Thoracic aorta (tissue), 2 donors: ENCODE data around the gene MYCBP. TPM values are rescaled to one million over a fixed set of nuclear protein-coding genes. Genes with fewer than 3 reads are reported as not detected.

Experiments used
- ATAC-seq: fragments of 150-250 bp; one replicate; pipeline ENCODE4 v1.8.0; 2017; ENCODE audit warnings: low read depth; ENCODE audit not compliant: insufficient number of reproducible peaks, low FRiP score
- DNase-seq: peaks from one replicate; pipeline ENCODE4 v3.0.0-alpha.2; 2020; ENCODE audit warnings: low spot score
- H3K27ac ChIP-seq, 2 donors: fragments of 200-600 bp; sonication (generic); 1 replicate in 1 of 2; 2 replicates in 1 of 2; pipeline ENCODE4 v1.5.1; 2016; ENCODE audit warnings: mild to moderate bottlenecking in 2 of 2, moderate library complexity in 2 of 2
- H3K27me3 ChIP-seq: fragments of 200-600 bp; sonication (generic); replicated peaks from 2 replicates; pipeline ENCODE4 v1.6.0; 2016; ENCODE audit warnings: mild to moderate bottlenecking; ENCODE audit not compliant: insufficient read depth
- H3K36me3 ChIP-seq: fragments of 200-600 bp; sonication (generic); one replicate; pipeline ENCODE4 v1.5.1; 2016
- H3K4me1 ChIP-seq, 2 donors: fragments of 200-600 bp; sonication (generic); 1 replicate in 1 of 2; 2 replicates in 1 of 2; pipeline versions ENCODE4 v1.5.1 to v1.6.0; 2016; ENCODE audit warnings: low read depth in 2 of 2, mild to moderate bottlenecking in 1 of 2; ENCODE audit not compliant: control insufficient read depth in 1 of 2
- H3K4me3 ChIP-seq: fragments of 200-600 bp; sonication (generic); 2 replicates; pipeline ENCODE4 v1.5.1; 2016; ENCODE audit warnings: mild to moderate bottlenecking
- H3K9me3 ChIP-seq: fragments of 200-600 bp; sonication (generic); 2 replicates; pipeline ENCODE4 v1.5.1; 2016
- CTCF ChIP-seq: fragments of 200-600 bp; sonication (generic); IDR thresholded peaks from one replicate; pipeline ENCODE4 v1.5.1; 2019; ENCODE audit warnings: antibody characterized with exemption
- total RNA-seq, 2 donors: library from RNA; depleted of rRNA; stranded (reverse); fragments of >200 nt; gene quantifications; one replicate each; pipeline versions ENCODE4 v1.1.0 to v1.2.3, GENCODE V29; 2016

MYCBP gene
- total RNA-seq, 2 donors from 2014 or later = 5.1 to 7.5 TPM

GRCh38 chr1:38815903-38816627 is 57.1 kb downstream of the MYCBP start:
- Histone ChIP-seq H3K4me1 (peaks cover 6 to 12% of the 10 kb centered on the region in 2 donors), H3K27me3 (peaks cover 10% of the 10 kb centered on the region), H3K27ac (no peak overlapping the region), H3K4me3 (no peak overlapping the region), H3K9me3 (no peaks in the 10 kb centered on the region), H3K36me3 (no peaks in the 10 kb centered on the region)
- DNase-seq (no peak), ATAC-seq (no peak)
- TF ChIP-seq CTCF = no peak

GRCh38 chr1:38814984-38815464 is 58.1 kb downstream of the MYCBP start:
- H3K4me1 ChIP-seq = peaks cover 6 to 12% of the 10 kb centered on the region in 2 donors
- no peaks in the 10 kb centered on the region for H3K9me3 ChIP-seq

GRCh38 chr1:38814444-38814983 is 58.6 kb downstream of the MYCBP start:
- ATAC-seq (no peak), DNase-seq (no peak)
- Histone ChIP-seq H3K4me1 (peaks cover 6 to 12% of the 10 kb centered on the region in 2 donors), H3K4me3 (no peak overlapping the region), H3K36me3 (no peaks in the 10 kb centered on the region), H3K27ac (no peak overlapping the region), H3K9me3 (no peaks in the 10 kb centered on the region), H3K27me3 (peaks cover 10% of the 10 kb centered on the region)
- TF ChIP-seq CTCF = no peak

More at GRCh38 chr1:38814984-38815464, 58.1 kb downstream of the MYCBP start:
- no peak for TF ChIP-seq CTCF
- Histone ChIP-seq H3K36me3 (no peaks in the 10 kb centered on the region), H3K4me3 (no peak overlapping the region), H3K27ac (no peak overlapping the region), H3K27me3 (peaks cover 10% of the 10 kb centered on the region)
- no peak for ATAC-seq
- no peak for DNase-seq

GRCh38 chr1:38812981-38813380 is 60.2 kb downstream of the MYCBP start:
- Histone ChIP-seq H3K27ac (no peak overlapping the region), H3K27me3 (peaks cover 10% of the 10 kb centered on the region), H3K36me3 (no peaks in the 10 kb centered on the region), H3K4me3 (no peak overlapping the region), H3K9me3 (no peaks in the 10 kb centered on the region), H3K4me1 (peaks cover 0 to 3% of the 10 kb centered on the region in 2 donors)
- ATAC-seq (no peak), DNase-seq (no peak)
- no peak for TF ChIP-seq CTCF

Other genes with a start within 250 kb of the MYCBP start
- 10 to 100 TPM; 17.2 to 20.2 TPM for gene RRAGC, start 13.6 kb downstream of the MYCBP start, total RNA-seq
- gene GJA9, start 8.2 kb upstream of the MYCBP start, total RNA-seq = not detected
- gene RHBDL2, start 68.5 kb upstream of the MYCBP start, total RNA-seq = under 1 TPM in 1 of 2 donors, not detected in 1; 0.85 TPM
- 10 to 100 TPM; 45.8 to 47.8 TPM for gene AKIRIN1, start 117.9 kb upstream of the MYCBP start, total RNA-seq
- gene NDUFS5, start 153.0 kb upstream of the MYCBP start, total RNA-seq = 100 to 1,000 TPM; 258 to 346 TPM